Naive thymus-derived CD4-positive, alpha-beta T cell (primary cell): ENCODE measurements around the gene PTGER2. TPM values are rescaled to one million over a fixed set of nuclear protein-coding genes. Genes with fewer than 3 reads are reported as not detected.

Source experiments
- ATAC-seq: fragments of 150-1000 bp; cut with Tn5 transposase; 2 replicates; pipeline ENCODE4 v1.10.0; 2021; ENCODE audit warnings: mild to moderate bottlenecking, moderate library complexity
- CTCF ChIA-PET: fragments of 350-600 bp; sonication (Branson Sonifier 250); formaldehyde crosslinking; loops from one replicate; lab custom pipeline; 2021; ENCODE audit warnings: antibody characterized with exemption; lab: Charles Lee
- POLR2A ChIA-PET: fragments of 350-600 bp; sonication (Branson Sonifier 250); formaldehyde crosslinking; loops from one replicate; lab custom pipeline; 2021; ENCODE audit warnings: antibody characterized with exemption, inconsistent platforms; lab: Charles Lee
- DNase-seq, 9 donors: peaks; one replicate each; pipeline versions ENCODE4 v3.0.0 to v3.0.0-alpha.2; 2020 to 2022; ENCODE audit warnings: mixed read lengths in 1 of 9
- H3K27ac ChIP-seq: one replicate; pipeline ENCODE4 v1.7.0; 2013; ENCODE audit warnings: mild to moderate bottlenecking, low read depth, low read length, moderate library complexity
- H3K27me3 ChIP-seq, 2 donors: one replicate each; pipeline ENCODE4 v1.7.0; 2013; ENCODE audit warnings: low read length in 2 of 2, mild to moderate bottlenecking in 2 of 2, moderate library complexity in 2 of 2; ENCODE audit not compliant: control insufficient read depth in 2 of 2, insufficient read depth in 2 of 2
- H3K36me3 ChIP-seq, 3 experiments: 1 replicate in 2 of 3; 2 replicates in 1 of 3; pipeline ENCODE4 v1.7.0; 2013; ENCODE audit warnings: low read length in 3 of 3, mild to moderate bottlenecking in 3 of 3, moderate library complexity in 1 of 3; ENCODE audit not compliant: insufficient read depth in 3 of 3, control insufficient read depth in 2 of 3
- H3K4me1 ChIP-seq, 2 donors: one replicate each; pipeline ENCODE4 v1.7.0; 2013; ENCODE audit warnings: low read length in 2 of 2, mild to moderate bottlenecking in 2 of 2, moderate library complexity in 1 of 2; ENCODE audit not compliant: control insufficient read depth in 2 of 2, insufficient read depth in 2 of 2
- H3K4me3 ChIP-seq: 2 replicates; pipeline ENCODE4 v1.7.0; 2013; ENCODE audit warnings: mild to moderate bottlenecking, low read length
- H3K9me3 ChIP-seq, 3 experiments: 1 replicate in 2 of 3; 2 replicates in 1 of 3; pipeline ENCODE4 v1.7.0; 2013; ENCODE audit warnings: low read length in 3 of 3; ENCODE audit not compliant: control insufficient read depth in 2 of 3
- H3K27ac Mint-ChIP-seq, 9 donors: one replicate each; pipeline ENCODE4 v1.8.0; 2020 to 2022; ENCODE audit warnings: mixed read lengths in 9 of 9, mild to moderate bottlenecking in 8 of 9, moderate library complexity in 5 of 9, inconsistent platforms in 2 of 9
- H3K27me3 Mint-ChIP-seq, 5 donors: one replicate each; pipeline ENCODE4 v1.8.0; 2021 to 2022; ENCODE audit warnings: mixed read lengths in 5 of 5, mild to moderate bottlenecking in 1 of 5
- H3K36me3 Mint-ChIP-seq, 5 donors: one replicate each; pipeline ENCODE4 v1.8.0; 2020 to 2022; ENCODE audit warnings: mixed read lengths in 5 of 5, mild to moderate bottlenecking in 3 of 5, inconsistent platforms in 1 of 5
- H3K4me1 Mint-ChIP-seq, 7 donors: one replicate each; pipeline ENCODE4 v1.8.0; 2020 to 2022; ENCODE audit warnings: mixed read lengths in 7 of 7, mild to moderate bottlenecking in 3 of 7, inconsistent platforms in 1 of 7
- H3K4me3 Mint-ChIP-seq, 10 donors: one replicate each; pipeline ENCODE4 v1.8.0; 2020 to 2022; ENCODE audit warnings: mild to moderate bottlenecking in 10 of 10, mixed read lengths in 10 of 10, moderate library complexity in 6 of 10, inconsistent platforms in 2 of 10
- H3K9me3 Mint-ChIP-seq, 11 donors: one replicate each; pipeline ENCODE4 v1.8.0; 2020 to 2022; ENCODE audit warnings: mixed read lengths in 11 of 11, mild to moderate bottlenecking in 4 of 11, inconsistent platforms in 1 of 11, moderate library complexity in 1 of 11
- intact Hi-C, 2 donors: fragments of 100-400 bp; cut with micrococcal nuclease; formaldehyde crosslinking; loops; one replicate each; pipeline ENCODE4 v1.15.1; 2023
- polyA plus RNA-seq, 2 donors: library from polyadenylated mRNA; unstranded; fragments of 300-500 nt; fragmentation: Illumina TruSeq; gene quantifications; one replicate each; pipeline ENCODE4 v1.2.3, GENCODE V29; 2021
- total RNA-seq, 6 experiments: library from RNA in 5 of 6; stranded (reverse) in 5 of 6; gene quantifications; 1 replicate in 5 of 6; 2 replicates in 1 of 6; pipeline ENCODE4 v1.2.3 and lab custom pipeline; 2021 to 2026

PTGER2 gene
- total and polyA plus RNA-seq, 7 experiments from 2014 or later = 1.7 to 162 (median 23.4) TPM

DNA sequence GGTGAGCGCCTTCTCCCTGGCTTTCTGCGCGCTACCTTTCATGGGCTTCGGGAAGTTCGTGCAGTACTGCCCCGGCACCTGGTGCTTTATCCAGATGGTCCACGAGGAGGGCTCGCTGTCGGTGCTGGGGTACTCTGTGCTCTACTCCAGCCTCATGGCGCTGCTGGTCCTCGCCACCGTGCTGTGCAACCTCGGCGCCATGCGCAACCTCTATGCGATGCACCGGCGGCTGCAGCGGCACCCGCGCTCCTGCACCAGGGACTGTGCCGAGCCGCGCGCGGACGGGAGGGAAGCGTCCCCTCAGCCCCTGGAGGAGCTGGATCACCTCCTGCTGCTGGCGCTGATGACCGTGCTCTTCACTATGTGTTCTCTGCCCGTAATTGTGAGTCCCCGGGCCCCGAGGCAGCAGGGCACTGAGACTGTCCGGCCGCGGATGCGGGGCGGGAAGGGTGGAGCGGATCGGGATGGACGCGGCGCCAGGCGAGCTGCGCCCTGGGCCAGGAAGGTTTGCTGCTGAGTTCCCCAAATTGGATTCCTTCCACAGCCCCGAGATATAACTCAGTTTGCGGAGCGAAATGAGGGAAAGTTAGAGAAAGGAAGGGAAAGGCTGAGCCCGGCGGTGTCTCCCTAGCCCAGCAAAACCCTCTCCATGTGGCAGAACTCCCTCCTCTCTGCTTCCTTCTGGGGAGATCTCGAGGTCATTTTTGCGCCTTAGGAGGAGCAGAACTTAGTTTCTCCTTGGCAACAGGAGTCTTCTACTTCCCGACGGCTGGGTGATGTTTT is 45.6 kb upstream of the PTGER2 start:
- Mint-ChIP-seq H3K9me3 (peaks cover 0 to 3% (median 0%) of the 10 kb centered on the region in 11 donors), H3K4me1 (peaks cover 12 to 51% (median 42%) of the 10 kb centered on the region in 7 donors), H3K27me3 (peaks cover 36 to 80% (median 46%) of the 10 kb centered on the region in 5 donors), H3K27ac (peak overlapping the region in 2 of 9 donors; percentile 64 to 73), H3K36me3 (peaks cover 0 to 26% (median 4%) of the 10 kb centered on the region in 5 donors), H3K4me3 (peak overlapping the region; percentile 54 to 94 (median 82))
- ChIA-PET CTCF (no interaction called here), POLR2A (no interaction called here)
- Histone ChIP-seq H3K27me3 (no peaks in the 10 kb centered on the region), H3K9me3 (no peaks in the 10 kb centered on the region), H3K27ac (no peak overlapping the region), H3K4me3 (peak overlapping the region; percentile 53), H3K4me1 (peaks cover 5 to 37% of the 10 kb centered on the region in 2 donors), H3K36me3 (no peaks in the 10 kb centered on the region)
- DNase-seq (peak in 1 of 9 donors; percentile 43), ATAC-seq (peak; percentile 38)
- intact Hi-C loops = no loop called here

DNA sequence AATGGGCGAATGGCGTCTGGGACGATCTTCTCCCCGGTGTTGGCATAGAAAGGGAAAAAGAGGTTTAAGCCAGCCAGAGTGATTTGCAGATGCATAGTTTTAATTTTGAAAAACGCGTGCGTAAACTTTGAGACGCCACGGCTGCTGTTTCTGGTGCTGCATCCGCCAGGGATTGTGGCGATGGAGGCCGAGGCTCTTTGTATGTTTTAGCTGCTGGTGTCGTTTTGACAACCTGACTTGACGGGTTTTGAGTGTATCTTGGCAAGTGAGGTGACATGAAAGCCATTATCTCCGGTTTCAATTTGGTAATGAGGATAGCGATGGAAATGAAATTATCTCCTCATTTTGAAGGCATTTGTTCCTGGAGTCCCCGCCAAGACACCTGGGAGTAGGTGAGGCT is 45.0 kb upstream of the PTGER2 start:
- ChIA-PET POLR2A (no interaction called here), CTCF (no interaction called here)
- H3K4me1 Mint-ChIP-seq = peaks cover 12 to 51% (median 42%) of the 10 kb centered on the region in 7 donors
- Histone ChIP-seq H3K4me1 (peaks cover 5 to 37% of the 10 kb centered on the region in 2 donors), H3K4me3 (peak overlapping the region; percentile 53), H3K9me3 (no peaks in the 10 kb centered on the region), H3K36me3 (no peaks in the 10 kb centered on the region), H3K27ac (no peak overlapping the region), H3K27me3 (no peaks in the 10 kb centered on the region)
- peaks cover 36 to 84% (median 46%) of the 10 kb centered on the region in 5 donors for H3K27me3 Mint-ChIP-seq
- intact Hi-C loops = no loop called here
- ATAC-seq = no peak
- peaks cover 0 to 3% (median 0%) of the 10 kb centered on the region in 11 donors for H3K9me3 Mint-ChIP-seq
- H3K4me3 Mint-ChIP-seq = peak overlapping the region; percentile 27 to 94 (median 80)
- H3K36me3 Mint-ChIP-seq = peaks cover 0 to 28% (median 4%) of the 10 kb centered on the region in 5 donors
- no peak for DNase-seq
- H3K27ac Mint-ChIP-seq = no peak overlapping the region

DNA sequence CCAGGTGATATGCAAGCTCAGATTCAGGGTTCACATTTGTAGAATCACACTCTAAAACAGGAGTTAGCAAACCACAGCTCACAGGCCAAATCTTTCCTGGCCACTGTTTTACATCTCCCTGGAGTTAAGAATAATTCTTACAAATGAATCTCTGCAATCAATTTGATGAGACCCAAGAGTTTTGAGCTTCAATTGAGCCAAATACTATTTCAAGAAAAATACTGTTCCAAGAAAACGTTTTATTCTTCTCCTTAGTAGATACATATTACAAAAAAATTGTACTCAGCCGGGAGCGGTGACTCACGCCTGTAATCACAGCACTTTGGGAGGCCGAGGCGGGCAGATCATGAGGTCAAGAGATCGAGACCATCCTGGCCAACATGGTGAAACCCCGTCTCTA is 44.1 kb upstream of the PTGER2 start:
- intact Hi-C loops = no loop called here
- H3K36me3 ChIP-seq = no peaks in the 10 kb centered on the region
- peaks cover 0 to 3% (median 0%) of the 10 kb centered on the region in 11 donors for H3K9me3 Mint-ChIP-seq
- no peak overlapping the region for H3K27ac Mint-ChIP-seq
- H3K4me1 ChIP-seq = peaks cover 5 to 35% of the 10 kb centered on the region in 2 donors
- ChIA-PET POLR2A (no interaction called here), CTCF (no interaction called here)
- H3K27me3 Mint-ChIP-seq = peaks cover 36 to 89% (median 46%) of the 10 kb centered on the region in 5 donors
- H3K27me3 ChIP-seq = no peaks in the 10 kb centered on the region
- DNase-seq = no peak
- peak overlapping the region; percentile 31 for H3K4me3 ChIP-seq
- H3K4me3 Mint-ChIP-seq = peak overlapping the region in 3 of 10 donors; percentile 3 to 93 (median 83)
- no peak for ATAC-seq
- no peak overlapping the region for H3K27ac ChIP-seq
- H3K9me3 ChIP-seq = no peaks in the 10 kb centered on the region
- H3K4me1 Mint-ChIP-seq = peaks cover 12 to 48% (median 41%) of the 10 kb centered on the region in 7 donors
- H3K36me3 Mint-ChIP-seq = peaks cover 0 to 25% (median 4%) of the 10 kb centered on the region in 5 donors

DNA sequence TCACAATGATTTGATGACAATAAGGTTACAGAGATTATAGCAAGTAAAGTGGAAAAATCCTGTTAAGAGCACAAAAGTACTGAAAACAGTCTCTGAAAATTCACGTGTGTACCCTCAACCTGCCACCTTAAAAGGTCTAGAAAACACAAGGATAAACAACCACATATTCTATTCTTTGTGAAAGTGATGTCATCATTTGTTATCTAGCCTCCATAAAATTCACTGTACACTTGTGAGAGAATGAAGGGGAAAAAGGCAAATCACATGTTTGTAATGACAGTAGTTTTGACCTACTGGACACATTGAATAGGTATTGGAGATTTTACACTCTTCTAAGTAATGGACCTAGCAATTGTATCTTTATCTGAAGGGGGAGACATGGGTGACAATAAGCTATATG is 42.6 kb upstream of the PTGER2 start:
- H3K9me3 ChIP-seq = no peaks in the 10 kb centered on the region
- H3K4me3 ChIP-seq = no peak overlapping the region
- peaks cover 0 to 20% of the 10 kb centered on the region in 2 donors for H3K4me1 ChIP-seq
- no peaks in the 10 kb centered on the region for H3K27me3 ChIP-seq
- CTCF ChIA-PET = no interaction called here
- H3K36me3 Mint-ChIP-seq = peaks cover 0 to 17% (median 4%) of the 10 kb centered on the region in 5 donors
- H3K27ac Mint-ChIP-seq = no peak overlapping the region
- peaks cover 31 to 88% (median 40%) of the 10 kb centered on the region in 5 donors for H3K27me3 Mint-ChIP-seq
- POLR2A ChIA-PET = interaction anchor here (0.7 kb wide), 1 partner anchor 277 kb away, joined by 3 read pairs; no protein-coding TSS in a partner anchor
- no peak overlapping the region for H3K27ac ChIP-seq
- H3K4me1 Mint-ChIP-seq = peaks cover 12 to 35% (median 27%) of the 10 kb centered on the region in 7 donors
- peaks cover 0 to 3% (median 0%) of the 10 kb centered on the region in 11 donors for H3K9me3 Mint-ChIP-seq
- ATAC-seq (no peak), DNase-seq (no peak)
- H3K4me3 Mint-ChIP-seq = peak overlapping the region in 1 of 10 donors; percentile 65
- H3K36me3 ChIP-seq = no peaks in the 10 kb centered on the region
- intact Hi-C loops = no loop called here

DNA sequence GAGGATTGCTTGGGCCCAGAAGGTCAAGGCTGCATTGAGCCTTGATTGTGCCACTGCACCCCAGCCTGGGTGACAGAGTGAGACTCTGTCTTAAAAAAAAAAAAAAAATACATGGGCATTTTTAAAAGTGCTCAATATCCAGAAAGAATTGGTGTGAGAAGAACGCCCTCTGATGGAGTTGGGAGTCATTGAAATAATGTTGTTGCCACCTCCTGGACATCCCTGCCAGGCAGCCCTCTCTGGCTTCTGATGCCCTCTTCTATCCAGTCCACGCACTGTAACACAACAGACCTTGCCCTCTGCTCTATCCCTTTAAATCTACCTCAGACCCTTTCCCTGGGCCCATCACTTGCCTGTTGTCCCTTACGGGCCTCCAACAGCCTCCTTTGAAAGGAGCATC is 41.7 kb upstream of the PTGER2 start:
- peak overlapping the region in 1 of 9 donors; percentile 43 for H3K27ac Mint-ChIP-seq
- POLR2A ChIA-PET = interaction anchor here (0.7 kb wide), 1 partner anchor 278 kb away, joined by 3 read pairs; no protein-coding TSS in a partner anchor

DNA sequence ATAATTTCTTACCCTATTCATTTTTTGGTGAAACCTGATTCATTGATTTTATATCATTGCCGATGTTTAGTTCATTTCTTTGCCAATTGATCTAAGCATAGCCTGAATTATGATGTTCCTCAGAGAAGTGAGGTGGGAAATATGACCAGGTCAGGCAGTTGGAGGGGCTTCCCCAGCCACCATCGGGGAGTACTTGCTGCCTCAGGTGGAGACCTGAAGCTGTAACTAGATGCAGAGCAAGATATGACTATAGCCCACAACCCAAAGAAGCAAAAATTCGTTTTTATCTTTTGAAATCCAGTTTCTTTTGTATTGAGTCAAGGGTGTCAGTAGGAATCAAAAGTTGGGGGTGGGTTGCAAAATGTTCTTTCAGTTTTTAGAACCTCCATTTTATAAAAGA is 38.7 kb upstream of the PTGER2 start:
- peaks cover 0 to 21% (median 8%) of the 10 kb centered on the region in 7 donors for H3K4me1 Mint-ChIP-seq

More for the DNA sequence above, 41.7 kb upstream of the PTGER2 start:
- ATAC-seq (peak; percentile 64), DNase-seq (peak in 1 of 9 donors; percentile 23)
- H3K4me1 ChIP-seq = peaks cover 0 to 11% of the 10 kb centered on the region in 2 donors
- peaks cover 23 to 83% (median 33%) of the 10 kb centered on the region in 5 donors for H3K27me3 Mint-ChIP-seq
- no peaks in the 10 kb centered on the region for H3K36me3 ChIP-seq
- no peaks in the 10 kb centered on the region for H3K9me3 ChIP-seq
- H3K4me3 Mint-ChIP-seq = peak overlapping the region in 1 of 10 donors; percentile 65
- intact Hi-C loops = loop anchor here in 1 of 2 donors (1.0 kb wide), 1 partner anchor 276 kb away; no protein-coding TSS in a partner anchor
- no peaks in the 10 kb centered on the region for H3K27me3 ChIP-seq
- peaks cover 12 to 27% (median 19%) of the 10 kb centered on the region in 7 donors for H3K4me1 Mint-ChIP-seq
- CTCF ChIA-PET = no interaction called here
- H3K27ac ChIP-seq = no peak overlapping the region
- peaks cover 0 to 14% (median 4%) of the 10 kb centered on the region in 5 donors for H3K36me3 Mint-ChIP-seq
- H3K4me3 ChIP-seq = no peak overlapping the region
- peaks cover 0 to 1% (median 0%) of the 10 kb centered on the region in 11 donors for H3K9me3 Mint-ChIP-seq

More for the DNA sequence above, 38.7 kb upstream of the PTGER2 start:
- ATAC-seq (no peak), DNase-seq (no peak)
- Histone ChIP-seq H3K27me3 (no peaks in the 10 kb centered on the region), H3K4me3 (no peak overlapping the region), H3K9me3 (no peaks in the 10 kb centered on the region), H3K36me3 (no peaks in the 10 kb centered on the region), H3K4me1 (peaks cover 0 to 11% of the 10 kb centered on the region in 2 donors), H3K27ac (no peak overlapping the region)
- ChIA-PET POLR2A (no interaction called here), CTCF (no interaction called here)
- Mint-ChIP-seq H3K4me3 (no peak overlapping the region), H3K27me3 (peaks cover 4 to 63% (median 11%) of the 10 kb centered on the region in 5 donors), H3K9me3 (peaks cover 0 to 2% (median 0%) of the 10 kb centered on the region in 11 donors), H3K27ac (no peak overlapping the region), H3K36me3 (peaks cover 0 to 18% (median 0%) of the 10 kb centered on the region in 5 donors)
- intact Hi-C loops = no loop called here
